ENCODE results near the gene GALNT3. TPM values are rescaled to one million over a fixed set of nuclear protein-coding genes. Genes with fewer than 3 reads are reported as not detected.
A peak's percentile ranks its signal among the peaks of the same experiment; 100 is the strongest.

GALNT3 gene
- total and polyA plus RNA-seq, 4 donors = 0.29 to 2.3 (median 1.6) TPM

- no peaks in the 10 kb centered on the region for H3K9me3 ChIP-seq (ENCODE audit: control insufficient read depth in 4 of 4, low read length in 3 of 4)
- peaks cover 0 to 12% (median 10%) of the 10 kb centered on the region in 4 donors for H3K4me1 ChIP-seq (ENCODE audit: control insufficient read depth in 4 of 4, insufficient read depth in 4 of 4, low read length in 3 of 4)
- over 99% methylated on average over 4 of the region's 4 CpGs for WGBS
- H3K27me3 ChIP-seq (ENCODE audit: control insufficient read depth in 4 of 4, insufficient read depth in 4 of 4, low read length in 3 of 4) = no peaks in the 10 kb centered on the region
- H3K36me3 ChIP-seq (ENCODE audit: control insufficient read depth in 4 of 4, insufficient read depth in 3 of 4, low read depth in 1 of 4, low read length in 3 of 4) = no peaks in the 10 kb centered on the region
- H3K4me3 ChIP-seq (ENCODE audit: low read depth in 1 of 3, low read length in 3 of 3) = no peak overlapping the region
- no peak for DNase-seq (ENCODE audit: low spot score)
- H3K27ac ChIP-seq (ENCODE audit: low read depth in 1 of 2, low read length in 2 of 2) = no peak overlapping the region
- H3K9ac ChIP-seq (ENCODE audit: low read depth in 1 of 2, low read length in 2 of 2) = no peak overlapping the region
- TF ChIP-seq FOXA2 (IDR thresholded peaks at IDR 0.05) = no peak
- TF ChIP-seq TAF1 (conservative IDR thresholded peaks at IDR 0.05) = no peak
- TF ChIP-seq, protein P1, sequence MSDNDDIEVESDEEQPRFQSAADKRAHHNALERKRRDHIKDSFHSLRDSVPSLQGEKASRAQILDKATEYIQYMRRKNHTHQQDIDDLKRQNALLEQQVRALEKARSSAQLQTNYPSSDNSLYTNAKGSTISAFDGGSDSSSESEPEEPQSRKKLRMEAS (IDR thresholded peaks at IDR 0.05) = no peak
Measured at GRCh38 chr2:165779706-165780105, 14.3 kb downstream of the GALNT3 start.

- no peak overlapping the region for H3K27ac ChIP-seq (ENCODE audit: low read depth in 1 of 2, low read length in 2 of 2)
Measured at GRCh38 chr2:165778653-165779451, 15.2 kb downstream of the GALNT3 start.

DNA sequence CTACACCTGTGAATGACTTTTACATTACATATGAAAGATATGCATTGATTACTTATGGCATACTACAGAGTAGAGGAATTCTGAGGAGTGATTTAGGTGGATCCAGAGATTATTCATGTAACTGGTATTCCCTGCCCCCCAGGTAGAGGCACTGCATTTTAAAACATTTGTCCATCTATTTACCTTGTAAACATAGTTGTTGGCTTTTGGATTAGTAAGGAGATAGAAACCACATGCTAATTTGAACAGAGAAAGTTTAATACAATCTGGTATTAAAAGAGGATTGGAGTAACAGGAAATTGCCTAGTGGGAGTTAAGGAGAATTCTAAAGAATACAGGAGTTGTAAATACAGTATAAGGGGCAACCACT lies 15.9 kb downstream of the GALNT3 start:
- Histone ChIP-seq H3K27me3 (ENCODE audit: control insufficient read depth in 4 of 4, insufficient read depth in 4 of 4, low read length in 3 of 4) (no peaks in the 10 kb centered on the region), H3K9ac (ENCODE audit: low read depth in 1 of 2, low read length in 2 of 2) (no peak overlapping the region), H3K36me3 (ENCODE audit: control insufficient read depth in 4 of 4, insufficient read depth in 3 of 4, low read depth in 1 of 4, low read length in 3 of 4) (no peaks in the 10 kb centered on the region), H3K4me1 (ENCODE audit: control insufficient read depth in 4 of 4, insufficient read depth in 4 of 4, low read length in 3 of 4) (peaks cover 0 to 12% (median 10%) of the 10 kb centered on the region in 4 donors), H3K9me3 (ENCODE audit: control insufficient read depth in 4 of 4, low read length in 3 of 4) (no peaks in the 10 kb centered on the region), H3K27ac (ENCODE audit: low read depth in 1 of 2, low read length in 2 of 2) (no peak overlapping the region), H3K4me3 (ENCODE audit: low read depth in 1 of 3, low read length in 3 of 3) (no peak overlapping the region)
- peak; percentile 16 for TF ChIP-seq FOXA1 (IDR thresholded peaks at IDR 0.05)
- TF ChIP-seq SP1 (IDR thresholded peaks at IDR 0.05) = no peak
- TF ChIP-seq FOXA2 (IDR thresholded peaks at IDR 0.05) = peak; percentile 46
- no peak for DNase-seq (ENCODE audit: low spot score)

More at GRCh38 chr2:165778653-165779451, 15.2 kb downstream of the GALNT3 start:
- Histone ChIP-seq H3K9ac (ENCODE audit: low read depth in 1 of 2, low read length in 2 of 2) (no peak overlapping the region), H3K4me3 (ENCODE audit: low read depth in 1 of 3, low read length in 3 of 3) (no peak overlapping the region), H3K9me3 (ENCODE audit: control insufficient read depth in 4 of 4, low read length in 3 of 4) (no peaks in the 10 kb centered on the region), H3K4me1 (ENCODE audit: control insufficient read depth in 4 of 4, insufficient read depth in 4 of 4, low read length in 3 of 4) (peaks cover 0 to 12% (median 10%) of the 10 kb centered on the region in 4 donors), H3K27me3 (ENCODE audit: control insufficient read depth in 4 of 4, insufficient read depth in 4 of 4, low read length in 3 of 4) (no peaks in the 10 kb centered on the region), H3K36me3 (ENCODE audit: control insufficient read depth in 4 of 4, insufficient read depth in 3 of 4, low read depth in 1 of 4, low read length in 3 of 4) (no peaks in the 10 kb centered on the region)
- WGBS = 63% methylated on average over 4 of the region's 4 CpGs
- TF ChIP-seq, protein P2, sequence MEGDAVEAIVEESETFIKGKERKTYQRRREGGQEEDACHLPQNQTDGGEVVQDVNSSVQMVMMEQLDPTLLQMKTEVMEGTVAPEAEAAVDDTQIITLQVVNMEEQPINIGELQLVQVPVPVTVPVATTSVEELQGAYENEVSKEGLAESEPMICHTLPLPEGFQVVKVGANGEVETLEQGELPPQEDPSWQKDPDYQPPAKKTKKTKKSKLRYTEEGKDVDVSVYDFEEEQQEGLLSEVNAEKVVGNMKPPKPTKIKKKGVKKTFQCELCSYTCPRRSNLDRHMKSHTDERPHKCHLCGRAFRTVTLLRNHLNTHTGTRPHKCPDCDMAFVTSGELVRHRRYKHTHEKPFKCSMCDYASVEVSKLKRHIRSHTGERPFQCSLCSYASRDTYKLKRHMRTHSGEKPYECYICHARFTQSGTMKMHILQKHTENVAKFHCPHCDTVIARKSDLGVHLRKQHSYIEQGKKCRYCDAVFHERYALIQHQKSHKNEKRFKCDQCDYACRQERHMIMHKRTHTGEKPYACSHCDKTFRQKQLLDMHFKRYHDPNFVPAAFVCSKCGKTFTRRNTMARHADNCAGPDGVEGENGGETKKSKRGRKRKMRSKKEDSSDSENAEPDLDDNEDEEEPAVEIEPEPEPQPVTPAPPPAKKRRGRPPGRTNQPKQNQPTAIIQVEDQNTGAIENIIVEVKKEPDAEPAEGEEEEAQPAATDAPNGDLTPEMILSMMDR (IDR thresholded peaks at IDR 0.05; ENCODE audit: low read depth, low read length, missing input control) = peak; percentile 56
- TF ChIP-seq RAD21 (IDR thresholded peaks at IDR 0.05) = peak; percentile 80 to 89
- no peak for TF ChIP-seq HNF4G (IDR thresholded peaks at IDR 0.05)
- TF ChIP-seq, protein P1 (IDR thresholded peaks at IDR 0.05) = no peak
- no peak for TF ChIP-seq ATF3 (IDR thresholded peaks at IDR 0.05)
- no peak for TF ChIP-seq EGR1 (IDR thresholded peaks at IDR 0.05; ENCODE audit: low read depth in 2 of 2)
- TF ChIP-seq TAF1 (conservative IDR thresholded peaks at IDR 0.05) = no peak
- no peak for TF ChIP-seq RXRA (IDR thresholded peaks at IDR 0.05)
- no peak for DNase-seq (ENCODE audit: low spot score)
